Measurements from ENCODE around the gene SH3D19. TPM values are rescaled to one million over a fixed set of nuclear protein-coding genes. Genes with fewer than 3 reads are reported as not detected.

The SH3D19 gene
- 100 to 1,000 TPM in 1 of 4 donors, 10 to 100 TPM in 3; 54.4 to 148 (median 79.1) TPM for total RNA-seq

- Histone ChIP-seq H3K27me3 (no peaks in the 10 kb centered on the region), H3K27ac (peak within 1 kb of the TSS; percentile 95), H3K9me3 (no peaks in the 10 kb centered on the region), H3K4me1 (peaks cover 39% of the 10 kb centered on the region), H3K36me3 (no peaks in the 10 kb centered on the region), H3K4me3 (peak within 1 kb of the TSS; percentile 94)
- TF ChIP-seq POLR2A (IDR thresholded peaks at IDR 0.05) (peak in 1 of 2 donors; percentile 49), POLR2AphosphoS5 (IDR thresholded peaks at IDR 0.05) (peak in 2 of 3 donors; percentile 13 to 23)
- TF ChIP-seq, protein P1, sequence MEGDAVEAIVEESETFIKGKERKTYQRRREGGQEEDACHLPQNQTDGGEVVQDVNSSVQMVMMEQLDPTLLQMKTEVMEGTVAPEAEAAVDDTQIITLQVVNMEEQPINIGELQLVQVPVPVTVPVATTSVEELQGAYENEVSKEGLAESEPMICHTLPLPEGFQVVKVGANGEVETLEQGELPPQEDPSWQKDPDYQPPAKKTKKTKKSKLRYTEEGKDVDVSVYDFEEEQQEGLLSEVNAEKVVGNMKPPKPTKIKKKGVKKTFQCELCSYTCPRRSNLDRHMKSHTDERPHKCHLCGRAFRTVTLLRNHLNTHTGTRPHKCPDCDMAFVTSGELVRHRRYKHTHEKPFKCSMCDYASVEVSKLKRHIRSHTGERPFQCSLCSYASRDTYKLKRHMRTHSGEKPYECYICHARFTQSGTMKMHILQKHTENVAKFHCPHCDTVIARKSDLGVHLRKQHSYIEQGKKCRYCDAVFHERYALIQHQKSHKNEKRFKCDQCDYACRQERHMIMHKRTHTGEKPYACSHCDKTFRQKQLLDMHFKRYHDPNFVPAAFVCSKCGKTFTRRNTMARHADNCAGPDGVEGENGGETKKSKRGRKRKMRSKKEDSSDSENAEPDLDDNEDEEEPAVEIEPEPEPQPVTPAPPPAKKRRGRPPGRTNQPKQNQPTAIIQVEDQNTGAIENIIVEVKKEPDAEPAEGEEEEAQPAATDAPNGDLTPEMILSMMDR (IDR thresholded peaks at IDR 0.05): no peak
- WGBS: 2% methylated on average over 21 of the region's 88 CpGs
- DNase-seq (ENCODE audit: low spot score in 2 of 2): peak; percentile 84 to 85
Observed at GRCh38 chr4:151325111-151325948, at the start of gene SH3D19. Gene SH3D19 (minus strand): TSS chr4:151325605. CDS start chr4:151325352, 253 bp downstream.

GRCh38 chr4:151362404-151363164 is 37.2 kb upstream of the SH3D19 start:
- Histone ChIP-seq H3K4me3 (no peak overlapping the region), H3K4me1 (peaks cover 3% of the 10 kb centered on the region)
- DNase-seq (ENCODE audit: low spot score in 2 of 2): peak; percentile 87 to 89

GRCh38 chr4:151361966-151362365 is 36.6 kb upstream of the SH3D19 start:
- DNase-seq (ENCODE audit: low spot score in 2 of 2): no peak
- 91% methylated on average over 13 of the region's 13 CpGs for WGBS
- H3K9me3 ChIP-seq: no peaks in the 10 kb centered on the region
- TF ChIP-seq, protein P1 (IDR thresholded peaks at IDR 0.05): no peak
- TF ChIP-seq EP300 (IDR thresholded peaks at IDR 0.05) (no peak), POLR2AphosphoS5 (IDR thresholded peaks at IDR 0.05) (no peak), POLR2A (IDR thresholded peaks at IDR 0.05) (no peak)
- no peak overlapping the region for H3K4me3 ChIP-seq
- peaks cover 3% of the 10 kb centered on the region for H3K4me1 ChIP-seq
- no peaks in the 10 kb centered on the region for H3K36me3 ChIP-seq
- no peak overlapping the region for H3K27ac ChIP-seq
- H3K27me3 ChIP-seq: no peaks in the 10 kb centered on the region

More at GRCh38 chr4:151362404-151363164, 37.2 kb upstream of the SH3D19 start:
- Histone ChIP-seq H3K36me3 (no peaks in the 10 kb centered on the region), H3K27ac (no peak overlapping the region), H3K27me3 (no peaks in the 10 kb centered on the region), H3K9me3 (no peaks in the 10 kb centered on the region)
- no peak for TF ChIP-seq EP300 (IDR thresholded peaks at IDR 0.05)
- TF ChIP-seq, protein P1 (IDR thresholded peaks at IDR 0.05): peak; percentile 94 to 98
- 41% methylated on average over 14 of the region's 14 CpGs for WGBS

DNA sequence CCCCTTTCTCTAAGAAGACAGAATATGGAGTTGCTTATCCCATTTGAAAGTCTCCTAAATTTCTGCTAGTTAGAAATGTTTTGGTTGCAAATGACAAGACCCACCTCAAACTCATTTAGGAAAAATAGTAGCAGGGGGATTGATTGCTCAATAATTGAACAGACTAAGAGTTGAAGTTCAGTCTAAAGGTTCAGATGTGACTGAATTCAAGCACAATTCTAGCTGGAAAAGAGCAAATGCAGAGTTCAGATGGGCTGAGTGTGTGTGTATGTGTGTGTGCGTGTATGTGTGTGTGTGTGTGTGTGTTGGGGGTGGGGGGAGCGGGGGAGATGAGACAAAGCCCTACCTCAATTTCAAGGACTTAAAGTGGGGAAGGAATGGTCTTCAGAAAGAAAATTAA is 35.7 kb upstream of the SH3D19 start:
- no peak overlapping the region for H3K27ac ChIP-seq
- H3K4me1 ChIP-seq: peaks cover 4% of the 10 kb centered on the region
- WGBS: 95% methylated on average over 2 of the region's 2 CpGs
- DNase-seq (ENCODE audit: low spot score in 2 of 2): no peak
- H3K4me3 ChIP-seq: no peak overlapping the region
- TF ChIP-seq, protein P1 (IDR thresholded peaks at IDR 0.05): no peak
- no peak for TF ChIP-seq POLR2AphosphoS5 (IDR thresholded peaks at IDR 0.05)
- no peak for TF ChIP-seq POLR2A (IDR thresholded peaks at IDR 0.05)
- no peaks in the 10 kb centered on the region for H3K9me3 ChIP-seq
- no peaks in the 10 kb centered on the region for H3K36me3 ChIP-seq
- H3K27me3 ChIP-seq: no peaks in the 10 kb centered on the region

DNA sequence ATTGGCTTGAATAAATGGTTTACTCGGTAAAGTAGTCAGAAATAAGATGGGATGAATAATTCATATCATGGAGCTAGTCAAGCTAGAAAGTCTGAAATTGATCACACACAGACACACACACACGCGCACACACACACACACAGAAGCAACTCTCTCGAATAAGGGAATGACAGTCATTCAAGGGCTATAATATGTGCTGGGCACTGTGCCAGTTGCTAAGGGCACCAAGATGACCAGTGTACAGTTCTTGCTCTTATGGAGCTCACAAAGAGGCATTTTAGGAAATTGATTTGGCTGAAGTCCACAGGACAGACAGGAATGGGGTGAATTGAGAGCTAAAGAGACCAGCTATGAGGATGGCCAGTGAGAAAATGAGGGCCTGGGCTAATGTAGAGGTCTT is 34.2 kb upstream of the SH3D19 start:
- TF ChIP-seq POLR2AphosphoS5 (IDR thresholded peaks at IDR 0.05): no peak
- no peak for TF ChIP-seq EP300 (IDR thresholded peaks at IDR 0.05)
- TF ChIP-seq, protein P1 (IDR thresholded peaks at IDR 0.05): no peak
- TF ChIP-seq POLR2A (IDR thresholded peaks at IDR 0.05): no peak
- no peak overlapping the region for H3K27ac ChIP-seq
- no peaks in the 10 kb centered on the region for H3K9me3 ChIP-seq
- H3K36me3 ChIP-seq: no peaks in the 10 kb centered on the region
- H3K4me3 ChIP-seq: no peak overlapping the region
- no peak for DNase-seq (ENCODE audit: low spot score in 2 of 2)
- peaks cover 12% of the 10 kb centered on the region for H3K4me1 ChIP-seq
- 75% methylated on average over 4 of the region's 4 CpGs for WGBS
- no peaks in the 10 kb centered on the region for H3K27me3 ChIP-seq
